GM12891 (cell line): ENCODE results near the gene TMSB4Y.

Experiments
- DNase-seq: peaks from one replicate; pipeline ENCODE4 v3.0.0; 2011; ENCODE audit warnings: low spot score; ENCODE audit not compliant: insufficient read length
- FAIRE-seq: peaks from 2 replicates; lab custom pipeline; 2011; peaks lifted over from hg19 to GRCh38; lab: Jason Lieb, UNC
- PAX5 ChIP-seq: IDR thresholded peaks from 2 replicates; pipeline ENCODE4 v1.6.1; 2011; ENCODE audit warnings: low read length, moderate library complexity, mild to moderate bottlenecking; ENCODE audit not compliant: insufficient read depth, severe bottlenecking
- POLR2A ChIP-seq: IDR thresholded peaks from 2 replicates; pipeline ENCODE4 v1.6.1; 2011; ENCODE audit warnings: low read depth, low read length, control low read depth
- POLR2AphosphoS5 ChIP-seq: IDR thresholded peaks from 2 replicates; pipeline ENCODE4 v1.6.1; 2011; ENCODE audit warnings: low read depth, low read length, control low read depth
- POU2F2 ChIP-seq: IDR thresholded peaks from 2 replicates; pipeline ENCODE4 v1.6.1; 2011; ENCODE audit warnings: low read depth, mild to moderate bottlenecking, control low read depth, low read length, moderate library complexity
- SPI1 ChIP-seq: IDR thresholded peaks from 2 replicates; pipeline ENCODE4 v1.6.1; 2011; ENCODE audit warnings: low read depth, low read length, control low read depth
- TAF1 ChIP-seq: IDR thresholded peaks from 2 replicates; pipeline ENCODE4 v1.6.1; 2011; ENCODE audit warnings: low read depth, low read length, control low read depth

Gene TMSB4Y

DNA sequence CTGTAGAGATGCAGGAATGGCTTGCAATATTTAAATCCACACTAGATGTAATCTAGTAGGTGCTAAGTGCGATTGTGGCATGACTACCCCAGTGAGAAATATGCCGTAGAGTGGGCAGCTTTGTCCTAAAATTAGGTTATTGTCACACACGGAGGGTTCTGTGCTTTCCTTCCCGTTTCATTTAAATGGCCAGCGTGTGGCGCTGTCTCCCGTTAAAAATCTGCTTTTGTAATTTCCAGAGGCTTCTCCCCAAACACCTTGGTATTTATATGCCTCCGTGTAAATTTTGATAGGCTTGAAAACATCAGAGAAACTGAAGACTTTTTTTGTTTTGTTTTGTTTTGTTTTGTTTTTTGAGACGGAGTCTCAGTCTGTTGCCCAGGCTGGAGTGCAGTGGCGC lies 34.9 kb downstream of the TMSB4Y start:
- FAIRE-seq: no peak

DNA sequence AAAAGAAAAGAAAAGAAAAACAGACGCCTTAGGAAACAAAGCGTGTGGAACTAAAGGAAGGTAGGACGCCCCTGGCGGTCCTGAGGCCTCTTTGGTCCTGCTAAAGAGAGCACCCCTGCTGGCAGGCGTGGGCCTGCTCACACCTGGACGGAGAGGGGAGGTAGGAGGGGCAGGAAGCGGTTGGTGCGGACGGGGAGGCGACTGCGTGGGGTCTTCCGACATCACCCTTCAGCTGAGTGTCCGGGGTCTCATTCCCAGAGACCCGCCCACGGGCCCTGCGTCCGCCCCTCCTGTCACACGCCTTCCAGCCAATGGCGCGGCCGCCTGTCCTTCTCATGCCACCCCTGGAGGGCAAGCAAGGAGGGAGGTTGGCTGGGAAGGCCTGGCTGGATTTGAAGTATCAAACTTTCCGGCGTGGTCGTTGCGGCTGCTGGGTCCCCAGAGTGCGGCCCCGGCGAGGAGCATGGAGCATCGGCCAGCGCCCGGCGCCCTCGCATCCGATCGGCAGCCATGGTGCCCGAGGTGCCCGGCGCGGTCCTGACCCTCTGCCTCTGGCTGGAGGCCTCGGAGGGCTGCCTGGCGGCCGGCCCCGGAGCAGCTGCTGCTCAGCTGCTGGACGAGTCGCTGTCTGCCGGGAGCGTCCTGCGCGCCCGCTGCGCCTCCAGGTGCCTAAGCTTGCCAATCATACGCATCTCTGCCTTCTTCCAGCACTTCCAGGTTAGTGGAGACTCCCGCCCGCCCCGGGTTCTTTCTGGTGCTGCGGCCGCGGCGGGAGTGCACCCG lies 47.8 kb downstream of the TMSB4Y start:
- TF ChIP-seq POLR2AphosphoS5 (no peak), POU2F2 (no peak), SPI1 (no peak), TAF1 (no peak), PAX5 (no peak), POLR2A (no peak)
- FAIRE-seq (peak; percentile 96), DNase-seq (peak; percentile 39)

More for the DNA sequence above, 34.9 kb downstream of the TMSB4Y start:
- TF ChIP-seq SPI1 (no peak), PAX5 (no peak), POU2F2 (no peak), TAF1 (no peak), POLR2A (no peak), POLR2AphosphoS5 (no peak)
- no peak for DNase-seq

DNA sequence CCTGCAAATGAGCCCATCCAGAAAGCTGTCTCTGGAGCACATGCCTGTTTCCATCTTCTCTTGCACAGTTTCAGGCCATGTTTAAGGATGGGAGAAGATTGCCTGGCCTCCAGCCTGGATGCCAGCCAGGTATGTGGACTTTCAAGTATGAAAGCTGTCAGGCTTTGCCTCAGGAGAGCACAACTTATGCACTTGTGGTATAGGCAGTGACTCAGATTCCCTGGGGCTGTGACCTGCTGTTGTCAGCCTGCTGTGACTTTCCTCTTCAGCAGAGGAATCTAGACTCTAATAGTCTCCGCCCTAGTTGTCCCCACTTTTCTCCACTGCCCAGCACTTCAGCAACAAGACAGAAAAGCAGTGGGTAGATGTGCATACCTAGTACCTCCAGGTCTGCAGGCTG lies 51.0 kb downstream of the TMSB4Y start:
- TF ChIP-seq SPI1: no peak
- no peak for TF ChIP-seq TAF1
- TF ChIP-seq PAX5: no peak
- TF ChIP-seq POLR2AphosphoS5: no peak
- TF ChIP-seq POU2F2: no peak
- no peak for TF ChIP-seq POLR2A
- DNase-seq (no peak), FAIRE-seq (peak; percentile 16)
